GM19238 (cell line): ENCODE results near the gene CCDC138.

Source experiments
- DNase-seq: peaks from one replicate; pipeline ENCODE4 v3.0.0; 2011; ENCODE audit warnings: low spot score; ENCODE audit not compliant: insufficient read length

Gene CCDC138

GRCh38 chr2:108917526-108917925 is 131.0 kb downstream of the CCDC138 start:
- no peak for DNase-seq

DNA sequence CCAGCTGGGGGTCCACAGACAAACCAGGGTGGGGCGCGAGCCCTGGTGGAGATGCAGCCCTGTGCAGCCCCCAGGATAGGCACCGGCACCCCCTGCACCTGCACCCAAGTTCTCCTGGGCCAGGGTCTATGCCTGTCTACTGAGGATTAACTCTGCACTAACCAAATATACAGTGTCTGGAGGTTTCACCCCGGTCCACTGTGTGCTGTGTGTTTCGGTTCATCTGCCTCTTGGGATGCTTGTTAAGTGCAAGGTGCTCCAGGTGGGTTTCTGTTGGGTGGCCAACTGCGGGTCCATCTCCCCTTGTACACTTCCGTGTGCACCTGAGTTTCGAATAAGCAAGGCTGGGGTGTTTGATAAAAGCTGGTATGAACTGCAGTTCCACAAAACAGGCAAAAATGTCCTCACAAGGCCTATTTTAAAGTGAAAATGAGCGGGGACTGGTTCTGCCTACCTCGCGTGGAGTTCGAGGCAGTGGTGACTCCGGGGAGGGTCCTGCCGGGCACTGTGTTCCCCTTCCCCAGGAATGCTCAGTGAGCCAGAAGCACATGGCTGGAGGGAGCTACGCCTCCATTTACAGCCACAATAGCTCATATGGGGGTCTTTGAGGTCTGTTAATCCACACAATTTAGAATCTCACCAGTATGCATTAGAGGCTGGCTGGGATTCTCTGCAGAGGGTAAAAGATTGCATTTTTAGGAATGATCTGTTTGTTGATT is 131.7 kb downstream of the CCDC138 start:
- no peak for DNase-seq

- no peak for DNase-seq
These were observed 132.4 kb downstream of the CCDC138 start for GRCh38 chr2:108918941-108919341.

DNA sequence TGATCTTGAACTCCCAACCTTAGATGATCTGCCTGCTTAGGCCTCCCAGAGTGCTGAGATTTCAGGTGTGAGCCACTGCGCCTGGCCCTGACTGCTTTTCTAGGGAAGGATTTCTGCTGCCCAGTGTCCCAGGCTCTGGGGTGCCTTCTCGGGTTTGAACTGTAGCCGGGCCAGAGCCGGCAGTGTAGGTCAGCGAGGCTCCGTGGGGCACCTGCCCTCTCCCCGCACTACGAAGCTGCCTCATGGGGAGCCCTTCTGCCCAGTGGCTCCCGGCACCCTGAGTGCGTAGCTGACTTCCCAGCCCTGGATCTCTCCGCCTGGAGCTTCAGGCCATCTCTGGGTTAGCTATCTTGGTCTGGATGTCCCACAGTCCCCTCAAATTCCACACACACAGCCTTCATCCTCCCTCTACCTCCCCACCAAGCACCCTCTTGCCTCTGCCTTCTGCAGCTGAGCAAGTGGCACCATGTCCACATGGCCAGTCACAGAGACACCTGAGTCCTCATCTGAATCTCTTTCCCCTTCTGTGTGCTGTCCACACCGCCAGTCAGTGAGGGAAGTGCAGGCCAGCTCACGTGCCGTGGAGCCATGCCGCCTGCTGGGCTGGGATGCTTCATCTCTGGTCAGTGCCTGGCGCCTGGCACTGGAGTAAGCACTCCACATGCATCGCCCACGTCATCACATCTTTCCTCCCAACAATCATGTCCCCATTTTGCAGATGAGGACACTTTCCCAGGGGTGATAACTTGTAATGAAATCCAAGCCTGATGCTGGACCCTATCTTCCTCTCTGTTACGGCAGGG is 133.2 kb downstream of the CCDC138 start:
- DNase-seq, result no peak

DNA sequence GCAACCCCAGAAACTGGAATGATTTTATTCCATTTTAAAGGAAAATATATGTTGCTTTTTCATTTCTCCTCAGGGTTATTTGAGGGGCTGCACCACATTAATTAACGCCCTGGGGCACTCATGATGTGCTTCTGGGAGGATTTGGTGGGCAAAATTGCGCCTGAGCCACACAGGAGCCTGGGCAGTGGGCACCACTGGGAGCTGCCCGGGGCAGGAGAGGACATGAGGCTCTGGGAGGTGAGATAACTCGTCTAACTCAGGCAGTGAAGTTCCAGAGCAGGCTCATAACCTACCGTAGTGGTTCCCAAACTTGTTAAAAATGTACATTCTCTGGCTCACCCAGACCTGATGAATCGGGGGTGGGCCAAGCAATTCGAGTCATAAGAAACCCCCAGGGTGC is 134.1 kb downstream of the CCDC138 start:
- no peak for DNase-seq

DNA sequence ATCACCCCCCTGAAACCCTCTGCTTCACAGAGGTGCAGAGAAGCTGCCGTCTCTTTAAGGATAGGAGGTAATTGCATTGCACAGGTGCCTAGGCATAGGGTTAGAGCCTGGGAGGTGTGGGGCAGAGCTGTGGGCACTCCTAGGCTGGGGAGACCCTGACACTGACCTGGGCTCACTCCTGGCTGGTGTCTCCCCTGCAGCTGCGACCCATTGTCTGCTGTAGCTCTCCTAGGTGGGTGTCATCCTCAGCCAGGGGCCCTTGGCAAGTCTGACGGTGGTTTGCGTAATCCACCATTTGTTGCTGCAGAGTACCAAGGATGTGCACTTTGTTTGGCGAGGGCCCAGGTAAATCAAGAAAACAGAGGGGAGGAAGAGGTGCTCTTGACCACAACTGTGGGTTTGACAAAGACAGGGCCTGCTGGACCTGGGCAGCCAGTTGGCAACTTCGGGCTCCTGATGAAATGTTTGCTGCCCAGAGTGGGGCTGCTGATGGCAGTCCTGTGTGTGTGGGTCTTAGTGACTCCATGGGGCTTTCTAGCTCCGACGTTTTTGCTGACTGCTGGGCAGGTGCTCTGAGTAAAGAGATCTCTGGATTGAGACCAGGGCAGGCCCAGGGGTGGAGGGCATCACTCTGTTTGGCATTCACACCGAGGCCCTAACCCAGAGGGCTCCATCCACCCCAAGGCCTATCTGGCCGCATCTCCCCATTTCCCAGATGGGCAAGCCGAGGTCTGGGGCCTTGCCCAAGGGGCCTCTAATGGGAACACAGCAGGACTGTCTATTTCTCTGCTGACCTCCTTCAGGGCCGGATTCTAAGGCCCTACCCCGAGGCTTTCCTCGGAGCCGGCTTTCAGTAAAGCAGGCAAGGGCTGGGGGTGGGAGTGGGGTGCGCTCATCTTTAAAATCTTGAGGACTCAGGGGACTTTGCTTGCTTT is 134.8 kb downstream of the CCDC138 start:
- no peak for DNase-seq

- no peak for DNase-seq
These were observed 135.8 kb downstream of the CCDC138 start for GRCh38 chr2:108922141-108922915.

- no peak for DNase-seq
These were observed 136.6 kb downstream of the CCDC138 start for GRCh38 chr2:108923019-108923700.

- no peak for DNase-seq
These were observed 137.4 kb downstream of the CCDC138 start for GRCh38 chr2:108923736-108924579.

DNA sequence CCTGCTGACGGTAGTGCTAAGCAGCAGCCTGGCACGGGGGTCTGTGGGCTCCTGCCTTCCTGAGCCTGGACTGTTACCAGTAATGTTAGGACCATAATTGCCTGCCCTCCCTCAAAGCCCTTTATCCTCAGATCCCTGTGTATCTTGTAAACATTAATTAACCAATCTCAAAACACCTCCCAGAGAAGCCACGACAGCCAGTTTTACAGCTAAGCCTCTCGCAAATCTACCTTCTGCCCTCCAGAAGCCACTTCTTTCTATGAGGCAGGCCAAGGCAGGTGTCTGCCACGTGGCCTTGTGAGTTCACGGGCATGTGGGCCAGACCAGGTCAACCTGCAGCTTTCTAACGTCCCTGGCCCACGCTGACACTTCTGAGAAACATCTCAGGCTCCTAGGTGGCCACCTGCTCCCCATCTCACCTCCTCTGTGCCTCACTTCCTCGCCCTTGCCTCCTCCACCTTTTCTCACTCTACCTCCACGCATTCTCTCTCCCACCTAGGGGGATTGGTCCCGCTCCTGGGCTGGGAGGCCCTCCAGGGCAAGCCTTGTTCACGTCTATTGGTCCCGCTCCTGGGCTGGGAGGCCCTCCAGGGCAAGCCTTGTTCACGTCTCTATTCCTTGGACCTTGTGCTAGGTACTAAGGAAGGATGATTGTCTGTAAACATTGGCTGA is 138.1 kb downstream of the CCDC138 start:
- no peak for DNase-seq

- no peak for DNase-seq
These were observed 138.7 kb downstream of the CCDC138 start for GRCh38 chr2:108925286-108925685.

GRCh38 chr2:108925735-108926134 is 139.2 kb downstream of the CCDC138 start:
- no peak for DNase-seq
